Sciatic nerve (tissue), 2 donors: ENCODE measurements around the gene USP19. TPM values are rescaled to one million over a fixed set of nuclear protein-coding genes. Genes with fewer than 3 reads are reported as not detected.
A peak's percentile ranks its signal among the peaks of the same experiment; 100 is the strongest.

Experiments used
- ATAC-seq: fragments of 200-7000 bp; cut with Tn5 transposase; one replicate; pipeline ENCODE4 v1.9.1; 2020; ENCODE audit warnings: mild to moderate bottlenecking, moderate library complexity
- DNase-seq: peaks from one replicate; pipeline ENCODE4 v3.0.0-alpha.2; 2020; ENCODE audit warnings: low spot score
- intact Hi-C: fragments of 100-400 bp; cut with DNase I; formaldehyde crosslinking; loops from one replicate; pipeline ENCODE4 v1.14.2; 2022
- microRNA-seq: library from miRNA; unstranded; fragments of <30 nt; microRNA quantifications from one replicate; pipeline ENCODE4 v1.2.0, GENCODE V29; 2020
- total RNA-seq: library from RNA; stranded (reverse); fragmentation: NEBNext Ultra II Directional; extraction: Animal tissue kit (Norgen Biotek cat#: 25700); gene quantifications from one replicate; pipeline ENCODE4 v1.2.1, GENCODE V29; 2021
- donor health status: DM: no; HTN: no; CAD: no.
- donor health status: DM: no; HTN: no; CAD: no.

USP19 gene
- total RNA-seq, 1 donor from 2014 or later: 55.7 TPM

GRCh38 chr3:49110780-49111179 lies 9.8 kb downstream of the USP19 start:
- DNase-seq (no peak), ATAC-seq (no peak)
- intact Hi-C loops: no loop called here

- no peak for ATAC-seq
- DNase-seq: no peak
- intact Hi-C loops: no loop called here
Measured at GRCh38 chr3:49108346-49108745, 12.3 kb downstream of the USP19 start.

GRCh38 chr3:49104427-49105291 lies 16.0 kb downstream of the USP19 start, which contains the start of gene QARS1:
Gene QARS1, minus strand, starts transcription at chr3:49104757. Its CDS starts 24 bp downstream, at chr3:49104733.
- DNase-seq (peak; percentile 95), ATAC-seq (peak; percentile 99)
- intact Hi-C loops: no loop called here

GRCh38 chr3:49104052-49104426 lies 16.6 kb downstream of the USP19 start:
- DNase-seq (no peak), ATAC-seq (no peak)
- intact Hi-C loops: no loop called here

GRCh38 chr3:49100046-49100615 lies 20.5 kb downstream of the USP19 start:
- ATAC-seq (no peak), DNase-seq (no peak)
- intact Hi-C loops: no loop called here

- DNase-seq: no peak
- no peak for ATAC-seq
- intact Hi-C loops: no loop called here
Measured at GRCh38 chr3:49098910-49099630, 21.6 kb downstream of the USP19 start.

GRCh38 chr3:49098429-49098828 lies 22.2 kb downstream of the USP19 start:
- intact Hi-C loops: no loop called here
- ATAC-seq (no peak), DNase-seq (no peak)

GRCh38 chr3:49093853-49094767 lies 26.5 kb downstream of the USP19 start, which contains the start of gene QRICH1:
Gene QRICH1, minus strand, starts transcription at chr3:49094071. Its CDS starts 17,054 bp downstream, at chr3:49077017.
- ATAC-seq (peak; percentile 98), DNase-seq (peak; percentile 99)
- intact Hi-C loops: no loop called here

GRCh38 chr3:49092938-49093852 lies 27.4 kb downstream of the USP19 start:
- DNase-seq: peak; percentile 85
- peak; percentile 31 for ATAC-seq
- intact Hi-C loops: no loop called here

GRCh38 chr3:49081429-49081828 lies 39.2 kb downstream of the USP19 start:
- ATAC-seq (no peak), DNase-seq (no peak)
- intact Hi-C loops: no loop called here

GRCh38 chr3:49079270-49079669 lies 41.4 kb downstream of the USP19 start:
- intact Hi-C loops: no loop called here
- DNase-seq (no peak), ATAC-seq (no peak)

GRCh38 chr3:49076646-49077045 lies 44.0 kb downstream of the USP19 start:
- no peak for ATAC-seq
- no peak for DNase-seq
- intact Hi-C loops: no loop called here

- intact Hi-C loops: no loop called here
- DNase-seq: no peak
- ATAC-seq: no peak
Measured at GRCh38 chr3:49076116-49076515, 44.5 kb downstream of the USP19 start.

Small RNA genes lying within 50 kb of the gene (microRNA-seq; reads per million reads assigned to microRNA genes)
- not detected for gene MIR6890

Other genes starting within 250 kb of the USP19 start
- 12.2 TPM for gene SLC25A20, start 221.9 kb downstream of the USP19 start, total RNA-seq
- 88.9 TPM for gene ARIH2, start 202.0 kb downstream of the USP19 start, total RNA-seq
- 40.1 TPM for gene P4HTM, start 130.6 kb downstream of the USP19 start, total RNA-seq
- 149 TPM for gene WDR6, start 113.4 kb downstream of the USP19 start, total RNA-seq
- 18.7 TPM for gene DALRD3, start 102.2 kb downstream of the USP19 start, total RNA-seq
- 75.1 TPM for gene NDUFAF3, start 98.7 kb downstream of the USP19 start, total RNA-seq
- gene IMPDH2, start 91.4 kb downstream of the USP19 start, total RNA-seq: 121 TPM
- gene QRICH1, start 26.8 kb downstream of the USP19 start, total RNA-seq: 101 TPM
- 123 TPM for gene QARS1, start 16.1 kb downstream of the USP19 start, total RNA-seq
- gene LAMB2, start 12.2 kb upstream of the USP19 start, total RNA-seq: 515 TPM
- 20.7 TPM for gene CCDC71, start 45.5 kb upstream of the USP19 start, total RNA-seq
- 32.5 TPM for gene KLHDC8B, start 50.8 kb upstream of the USP19 start, total RNA-seq
- 6.7 TPM for gene C3orf62, start 156.4 kb upstream of the USP19 start, total RNA-seq
- 83.2 TPM for gene USP4, start 219.2 kb upstream of the USP19 start, total RNA-seq
- gene GPX1, start 237.5 kb upstream of the USP19 start, total RNA-seq: 142 TPM